HAP-1 (cell line): Measurements from ENCODE around the gene DNAH17.

ENCODE experiments used
- DNase-seq, 2 experiments: peaks; one replicate each; pipeline ENCODE4 v3.0.0-alpha.2; 2016 to 2020; ENCODE audit warnings: low spot score in 2 of 2
- H3K27me3 ChIP-seq: fragments of 250-450 bp; sonication (Bioruptor Pico); 2 replicates; pipeline ENCODE4 v1.5.1; 2020; ENCODE audit warnings: low read depth, mild to moderate bottlenecking, moderate library complexity
- H3K36me3 ChIP-seq: fragments of 250-450 bp; sonication (Bioruptor Pico); replicated peaks from 2 replicates; pipeline ENCODE4 v1.5.1; 2020; ENCODE audit warnings: mild to moderate bottlenecking
- H3K4me1 ChIP-seq: fragments of 250-450 bp; sonication (Bioruptor Pico); 2 replicates; pipeline ENCODE4 v1.5.1; 2020; ENCODE audit warnings: mild to moderate bottlenecking
- H3K4me3 ChIP-seq: fragments of 250-450 bp; sonication (Bioruptor Pico); 2 replicates; pipeline ENCODE4 v1.5.1; 2020; ENCODE audit warnings: mild to moderate bottlenecking, moderate library complexity
- H3K9me3 ChIP-seq: fragments of 250-450 bp; sonication (Bioruptor Pico); 2 replicates; pipeline ENCODE4 v1.5.1; 2020; ENCODE audit warnings: mild to moderate bottlenecking, moderate library complexity
- in situ Hi-C: fragments of 300-500 bp; cut with MboI; formaldehyde crosslinking; loops from 3 replicates; pipeline ENCODE4 v1.14.3; 2020; ENCODE audit warnings: low sequenced_read_pairs, inconsistent platforms, mixed read lengths

DNAH17 gene

DNA sequence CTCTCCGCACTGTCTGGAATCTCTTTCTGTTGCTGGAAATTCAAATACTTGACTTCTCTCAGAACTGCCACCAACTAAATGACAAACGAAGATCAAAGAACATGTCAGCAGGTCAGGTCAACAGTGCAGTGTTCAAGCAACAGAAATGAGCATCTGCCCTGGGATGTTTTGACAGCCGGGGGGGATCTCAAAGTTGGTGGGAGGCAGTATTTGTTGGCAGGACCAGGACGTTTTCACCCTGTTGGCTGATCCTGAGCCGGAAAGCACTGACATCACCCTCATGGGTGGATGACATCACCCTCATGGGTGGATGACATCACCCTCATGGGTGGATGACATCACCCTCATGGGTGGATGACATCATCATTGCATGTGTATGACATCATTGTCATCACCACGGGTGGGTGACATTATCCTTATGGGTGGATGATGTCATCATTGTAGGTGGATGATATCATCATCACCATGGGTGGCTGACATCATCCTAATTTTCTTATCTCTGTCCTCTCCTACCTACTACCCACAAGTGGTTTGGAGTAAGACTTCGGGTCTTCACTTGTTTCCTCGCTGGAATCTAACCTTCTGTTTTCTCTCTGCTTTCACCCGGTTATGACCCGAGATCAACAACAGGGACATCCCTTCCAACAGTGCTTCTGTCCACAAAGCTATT lies 18.9 kb downstream of the DNAH17 start:
- Histone ChIP-seq H3K27me3 (peaks cover 2% of the 10 kb centered on the region; the same call in 1 of the 2 replicates), H3K36me3 (no peaks in the 10 kb centered on the region), H3K9me3 (no peaks in the 10 kb centered on the region), H3K4me3 (no peak overlapping the region), H3K4me1 (no peaks in the 10 kb centered on the region)
- in situ Hi-C loops, result no loop called here
- no peak for DNase-seq

DNA sequence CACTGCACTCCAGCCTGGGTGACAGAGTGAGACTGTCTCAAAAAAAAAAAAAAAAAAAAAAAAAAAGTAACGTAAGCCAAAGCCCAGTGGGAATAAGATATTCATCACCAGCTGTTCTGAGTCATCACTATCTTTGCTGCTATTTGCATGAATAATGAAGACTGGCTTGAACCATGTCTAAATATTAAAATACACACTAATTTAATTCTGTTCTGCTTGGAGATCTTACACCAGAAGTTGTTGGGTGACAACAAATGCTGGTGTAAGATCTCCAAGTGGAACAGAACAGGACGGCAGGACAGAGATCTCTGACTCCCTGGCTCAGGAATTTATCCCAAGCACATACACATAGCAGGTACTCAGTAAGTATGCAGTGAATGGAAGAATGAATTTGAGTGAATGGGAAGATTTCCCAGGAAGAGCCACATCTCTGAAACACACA lies 19.6 kb downstream of the DNAH17 start:
- peaks cover 2% of the 10 kb centered on the region; the same call in 1 of the 2 replicates for H3K27me3 ChIP-seq
- no peak overlapping the region for H3K4me3 ChIP-seq
- in situ Hi-C loops, result no loop called here
- H3K36me3 ChIP-seq, result no peaks in the 10 kb centered on the region
- no peaks in the 10 kb centered on the region for H3K9me3 ChIP-seq
- no peak for DNase-seq
- no peaks in the 10 kb centered on the region for H3K4me1 ChIP-seq

DNA sequence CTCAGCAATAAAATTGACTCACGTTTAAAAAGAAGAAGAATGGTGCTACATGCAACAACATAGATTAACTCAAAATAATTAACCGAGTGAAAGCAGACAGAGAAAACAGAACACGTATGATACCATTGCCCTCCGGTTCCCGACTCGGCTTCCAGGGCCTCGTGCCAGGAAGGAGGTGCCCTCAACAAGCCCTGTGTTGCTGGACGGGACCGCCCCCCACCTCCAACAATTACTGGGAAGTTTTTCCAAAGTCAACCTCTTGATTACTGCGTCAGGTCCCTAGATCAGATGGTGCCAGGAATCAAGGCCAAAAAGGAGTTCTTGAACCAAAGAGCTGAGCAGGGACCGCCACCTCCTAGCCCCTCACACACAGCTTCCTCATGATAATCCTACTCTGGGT lies 20.4 kb downstream of the DNAH17 start:
- no peaks in the 10 kb centered on the region for H3K9me3 ChIP-seq
- no peaks in the 10 kb centered on the region for H3K36me3 ChIP-seq
- in situ Hi-C loops, result no loop called here
- no peak for DNase-seq
- H3K4me1 ChIP-seq, result no peaks in the 10 kb centered on the region
- no peak overlapping the region for H3K4me3 ChIP-seq
- H3K27me3 ChIP-seq, result 0 out of 2 replicates have a peak, but pooled peaks cover 2% of the 10 kb centered on the region

DNA sequence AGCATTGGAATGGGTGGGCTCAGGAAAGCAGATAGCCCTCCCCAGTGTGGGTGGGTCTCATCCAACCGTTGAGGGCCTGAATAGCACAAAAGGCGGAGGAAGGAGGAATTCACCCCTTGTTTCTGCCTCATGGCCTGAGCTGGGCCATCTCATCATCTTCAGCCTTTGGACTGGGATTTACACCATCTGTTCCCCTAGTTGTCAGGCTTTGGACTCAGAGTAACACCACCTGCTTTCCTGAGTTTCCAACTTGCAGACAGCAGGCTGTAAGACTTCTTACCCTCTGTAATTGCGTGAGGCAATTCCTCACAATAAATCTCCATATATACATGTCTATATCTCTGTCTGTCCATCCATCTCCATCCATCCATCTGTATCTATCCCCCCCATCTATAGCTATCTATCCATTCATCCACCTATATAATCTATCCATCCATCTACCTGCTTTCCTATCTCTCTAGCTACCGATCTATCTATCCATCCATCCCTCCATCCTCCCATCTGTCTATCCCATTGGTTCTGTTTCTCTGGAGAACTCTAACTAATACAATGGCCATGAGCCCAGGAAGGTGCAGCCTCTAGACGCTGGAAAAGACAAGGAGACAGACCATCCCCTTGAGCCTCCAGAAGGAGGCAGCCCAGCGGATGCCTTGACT lies 21.3 kb downstream of the DNAH17 start:
- H3K4me3 ChIP-seq, result no peak overlapping the region
- no peaks in the 10 kb centered on the region for H3K4me1 ChIP-seq
- no peaks in the 10 kb centered on the region for H3K36me3 ChIP-seq
- no peaks in the 10 kb centered on the region for H3K9me3 ChIP-seq
- H3K27me3 ChIP-seq, result 0 out of 2 replicates have a peak, but pooled peaks cover 2% of the 10 kb centered on the region
- DNase-seq, result no peak
- in situ Hi-C loops, result no loop called here

DNA sequence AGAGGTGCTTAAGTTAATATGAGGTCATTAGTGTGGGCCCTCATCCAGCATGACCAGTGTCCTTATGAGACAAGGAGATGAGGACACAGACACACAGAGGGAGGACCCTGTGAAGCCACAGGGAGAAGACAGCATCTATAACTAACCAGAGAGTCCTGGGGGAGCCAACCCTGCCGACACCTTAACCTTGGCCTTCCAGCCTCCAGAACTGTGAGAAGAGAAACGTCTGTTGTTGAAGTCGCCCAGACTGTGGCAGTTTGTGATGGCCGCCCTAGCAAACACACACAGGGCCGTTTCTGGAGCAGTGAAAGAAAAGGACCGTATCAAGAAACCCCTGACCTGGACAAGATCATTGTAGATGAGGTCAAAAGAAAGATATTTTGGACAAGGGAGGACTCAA lies 26.7 kb downstream of the DNAH17 start:
- H3K4me1 ChIP-seq, result no peaks in the 10 kb centered on the region
- H3K36me3 ChIP-seq, result no peaks in the 10 kb centered on the region
- in situ Hi-C loops, result no loop called here
- H3K9me3 ChIP-seq, result no peaks in the 10 kb centered on the region
- no peak overlapping the region for H3K4me3 ChIP-seq
- no peaks in the 10 kb centered on the region for H3K27me3 ChIP-seq
- no peak for DNase-seq

DNA sequence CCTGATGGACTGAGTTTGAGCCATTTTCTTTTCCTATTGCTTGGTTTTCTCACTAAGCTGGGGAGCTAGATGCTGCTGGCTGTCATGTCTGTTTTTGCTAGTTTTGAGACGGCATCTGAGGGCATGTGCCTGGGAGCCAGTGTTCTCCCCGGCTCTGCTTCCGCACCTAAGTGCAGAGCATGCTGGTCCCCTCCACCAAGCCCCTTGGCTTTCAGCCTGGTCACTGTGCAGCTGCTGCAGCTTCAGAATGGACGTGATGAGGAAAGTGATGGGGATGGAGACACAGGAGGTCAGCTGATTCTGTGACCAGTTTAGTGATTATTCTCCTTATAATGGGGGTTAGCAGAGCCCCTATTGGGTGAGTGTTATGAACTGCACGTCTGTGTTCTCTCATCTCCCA lies 28.5 kb downstream of the DNAH17 start:
- no peak for DNase-seq
- Histone ChIP-seq H3K9me3 (no peaks in the 10 kb centered on the region), H3K36me3 (no peaks in the 10 kb centered on the region), H3K4me3 (no peak overlapping the region), H3K27me3 (no peaks in the 10 kb centered on the region), H3K4me1 (no peaks in the 10 kb centered on the region)
- in situ Hi-C loops, result no loop called here

DNA sequence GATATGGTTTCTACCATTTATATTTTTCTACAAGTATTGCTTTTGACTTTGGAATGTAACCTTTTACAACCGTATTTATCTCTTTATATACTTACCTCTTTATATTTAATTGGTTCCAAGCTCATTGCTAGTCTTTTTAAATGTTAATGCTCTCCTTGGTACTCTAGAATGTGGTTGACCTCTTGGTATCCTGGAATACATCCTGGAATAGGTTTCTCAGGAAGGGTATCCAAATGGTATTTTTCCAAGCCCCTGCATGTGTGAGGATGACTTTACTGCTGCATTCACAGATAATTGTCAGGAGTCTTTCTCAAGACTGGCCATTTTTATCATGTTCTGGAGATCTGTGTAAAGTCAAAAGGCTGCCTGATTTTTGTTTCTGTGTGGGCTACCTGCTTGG lies 30.2 kb downstream of the DNAH17 start:
- no peak for DNase-seq
- H3K4me3 ChIP-seq, result no peak overlapping the region
- in situ Hi-C loops, result no loop called here
- H3K9me3 ChIP-seq, result no peaks in the 10 kb centered on the region
- no peaks in the 10 kb centered on the region for H3K36me3 ChIP-seq
- H3K4me1 ChIP-seq, result no peaks in the 10 kb centered on the region
- no peaks in the 10 kb centered on the region for H3K27me3 ChIP-seq

DNA sequence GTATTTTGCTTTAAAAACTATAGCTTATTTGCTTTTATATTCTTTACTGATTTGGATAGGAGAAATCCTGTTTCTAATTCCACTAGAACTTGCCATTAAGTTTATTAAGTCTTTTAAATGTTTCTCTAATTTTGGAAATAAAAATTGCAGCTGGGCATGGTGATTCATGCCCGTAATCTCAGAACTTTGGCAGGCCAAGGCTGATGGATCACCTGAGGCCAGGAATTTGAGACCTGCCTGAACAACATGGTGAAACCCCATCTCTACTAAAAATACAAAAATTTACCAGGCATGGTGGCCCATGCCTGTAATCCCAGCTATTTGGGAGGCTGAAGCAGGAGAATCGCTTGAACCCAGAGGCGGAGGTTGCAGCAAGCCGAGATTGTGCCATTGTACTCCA lies 30.7 kb downstream of the DNAH17 start:
- Histone ChIP-seq H3K4me1 (no peaks in the 10 kb centered on the region), H3K4me3 (no peak overlapping the region), H3K27me3 (no peaks in the 10 kb centered on the region), H3K36me3 (no peaks in the 10 kb centered on the region), H3K9me3 (no peaks in the 10 kb centered on the region)
- in situ Hi-C loops, result no loop called here
- no peak for DNase-seq

DNA sequence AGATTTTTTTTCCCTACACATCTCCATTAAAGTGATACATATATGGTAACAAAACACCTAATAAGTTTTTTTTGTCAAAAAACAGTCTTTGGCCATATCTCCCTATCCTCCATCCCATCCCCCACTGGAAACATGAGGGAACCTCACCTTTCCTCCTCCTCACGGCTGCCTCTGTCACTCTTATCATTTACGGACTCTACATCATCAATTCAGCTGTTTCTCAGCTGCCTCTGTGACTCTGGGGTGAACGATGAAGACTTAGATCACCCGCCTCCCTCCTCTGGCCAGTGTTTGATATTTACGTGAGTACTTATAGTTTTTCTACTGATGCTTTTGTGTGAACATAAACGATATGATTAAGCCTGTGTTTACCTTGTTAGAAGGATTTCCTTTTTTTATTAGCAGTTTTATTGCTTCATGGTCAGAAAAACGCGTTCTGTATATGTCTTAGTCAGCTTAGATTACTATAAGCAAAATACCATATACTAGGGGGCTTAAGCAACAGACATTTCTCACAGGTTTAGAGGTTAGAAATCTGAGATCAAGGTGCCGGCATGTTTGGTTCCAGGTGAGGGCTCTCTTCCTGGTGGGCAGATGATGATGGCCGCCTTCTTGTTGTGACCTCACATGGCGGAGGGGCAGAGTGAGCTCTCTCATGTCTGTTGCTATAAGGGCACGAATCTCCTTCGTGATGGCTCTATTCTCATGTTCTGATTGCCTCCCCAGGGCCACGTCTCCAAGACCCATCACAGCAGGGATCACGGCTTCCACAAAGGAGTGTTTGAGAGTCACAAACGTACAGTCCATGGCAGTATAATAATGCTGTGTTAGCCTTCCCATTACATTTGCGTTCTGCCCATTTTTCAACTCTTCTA lies 32.1 kb downstream of the DNAH17 start:
- no peak for DNase-seq
- no peaks in the 10 kb centered on the region for H3K9me3 ChIP-seq
- no peak overlapping the region for H3K4me3 ChIP-seq
- H3K4me1 ChIP-seq, result no peaks in the 10 kb centered on the region
- in situ Hi-C loops, result no loop called here
- no peaks in the 10 kb centered on the region for H3K27me3 ChIP-seq
- H3K36me3 ChIP-seq, result no peaks in the 10 kb centered on the region

DNA sequence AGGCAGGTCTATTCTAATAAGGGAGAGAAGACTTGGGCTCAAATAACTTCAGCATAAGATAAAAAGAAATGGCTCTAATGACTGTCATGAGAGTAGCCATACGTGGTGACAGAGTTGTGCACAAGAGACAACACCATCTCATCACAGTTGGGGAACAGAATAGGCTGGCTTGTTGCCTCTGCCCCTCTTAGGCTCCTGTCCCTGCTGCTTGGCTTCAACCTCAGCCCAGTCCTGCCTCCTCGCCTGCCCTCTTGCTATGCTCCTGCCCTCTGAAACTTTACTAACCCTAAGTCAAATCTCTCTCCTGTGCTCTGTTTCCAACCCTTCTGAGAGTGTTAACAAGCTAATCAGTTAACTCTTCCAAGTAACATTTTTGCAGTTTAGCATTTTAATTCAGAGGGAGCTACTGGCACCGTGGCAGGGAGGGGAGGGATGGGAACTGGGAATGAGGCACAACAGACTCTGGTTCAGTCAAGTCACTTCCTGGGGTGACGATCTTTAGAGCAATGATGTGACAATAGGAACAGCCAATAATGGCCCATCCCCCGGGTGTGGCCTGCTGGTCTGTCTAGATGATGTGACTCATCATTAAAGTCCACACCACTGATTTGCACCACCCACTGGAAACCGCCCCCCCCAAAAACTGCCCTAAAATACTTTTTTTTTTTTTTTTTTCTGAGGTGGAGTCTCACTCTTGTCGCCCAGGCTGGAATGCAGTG lies 35.5 kb downstream of the DNAH17 start:
- H3K36me3 ChIP-seq, result no peaks in the 10 kb centered on the region
- no peak for DNase-seq
- no peaks in the 10 kb centered on the region for H3K27me3 ChIP-seq
- no peak overlapping the region for H3K4me3 ChIP-seq
- no peaks in the 10 kb centered on the region for H3K9me3 ChIP-seq
- no peaks in the 10 kb centered on the region for H3K4me1 ChIP-seq
- in situ Hi-C loops, result no loop called here

DNA sequence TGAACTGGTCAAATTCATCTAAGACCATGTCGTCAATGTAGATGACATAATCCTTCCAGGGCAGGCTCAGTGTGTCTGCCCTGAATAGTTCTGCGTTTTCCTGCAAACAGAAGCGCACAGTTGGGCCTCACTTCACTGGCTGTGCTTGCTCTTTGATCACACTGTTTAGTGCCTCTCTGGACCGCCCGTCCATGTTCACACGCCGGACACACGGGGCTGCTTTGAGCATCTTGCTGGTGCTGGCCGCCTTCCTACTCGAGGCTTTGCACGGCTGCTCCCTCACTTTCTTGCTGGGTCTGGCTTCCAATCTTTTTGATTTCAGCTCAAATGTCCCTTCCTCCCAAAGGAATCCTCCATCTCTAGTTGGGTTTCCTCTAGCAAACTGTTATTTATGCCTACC lies 37.4 kb downstream of the DNAH17 start:
- in situ Hi-C loops, result no loop called here
- no peak for DNase-seq
- no peaks in the 10 kb centered on the region for H3K9me3 ChIP-seq
- no peak overlapping the region for H3K4me3 ChIP-seq
- no peaks in the 10 kb centered on the region for H3K36me3 ChIP-seq
- H3K27me3 ChIP-seq, result no peaks in the 10 kb centered on the region
- no peaks in the 10 kb centered on the region for H3K4me1 ChIP-seq

DNA sequence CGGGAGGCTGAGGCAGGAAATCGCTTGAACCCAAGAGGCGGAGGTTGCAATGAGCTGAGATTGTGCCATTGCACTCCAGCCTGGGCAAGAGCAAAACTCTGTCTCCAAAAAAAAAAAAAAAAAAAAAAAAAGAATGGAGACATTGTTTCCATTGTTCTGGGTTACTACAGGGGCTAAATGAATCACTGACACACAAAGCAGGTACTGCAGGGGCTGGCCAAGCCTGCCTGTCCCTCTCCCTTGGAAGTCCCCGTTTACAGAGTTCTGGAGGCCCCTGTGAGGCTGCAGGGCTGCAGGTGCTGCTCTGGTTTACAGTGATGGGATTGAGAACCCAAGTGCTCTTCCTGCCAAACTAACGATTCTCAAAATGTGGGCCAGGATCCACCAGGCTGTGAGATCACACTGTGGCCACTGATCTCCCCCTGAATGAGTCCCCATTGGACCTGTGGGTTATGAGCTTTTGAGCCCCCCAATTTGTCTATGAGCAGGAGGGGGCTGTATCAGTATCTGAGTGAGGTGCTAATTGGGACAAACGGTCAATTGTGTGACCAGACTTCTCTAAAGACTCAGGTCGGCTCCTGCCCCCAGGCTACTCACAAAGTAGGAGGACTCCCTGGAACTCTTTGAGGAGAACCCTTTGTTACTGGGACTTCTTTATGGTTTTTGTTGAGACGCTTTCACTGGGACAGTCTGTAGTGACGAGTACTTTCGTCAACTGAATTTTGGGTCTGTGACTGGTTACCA lies 39.0 kb downstream of the DNAH17 start:
- no peaks in the 10 kb centered on the region for H3K27me3 ChIP-seq
- no peak for DNase-seq
- no peaks in the 10 kb centered on the region for H3K9me3 ChIP-seq
- in situ Hi-C loops, result no loop called here
- H3K36me3 ChIP-seq, result no peaks in the 10 kb centered on the region
- no peaks in the 10 kb centered on the region for H3K4me1 ChIP-seq
- H3K4me3 ChIP-seq, result no peak overlapping the region

DNA sequence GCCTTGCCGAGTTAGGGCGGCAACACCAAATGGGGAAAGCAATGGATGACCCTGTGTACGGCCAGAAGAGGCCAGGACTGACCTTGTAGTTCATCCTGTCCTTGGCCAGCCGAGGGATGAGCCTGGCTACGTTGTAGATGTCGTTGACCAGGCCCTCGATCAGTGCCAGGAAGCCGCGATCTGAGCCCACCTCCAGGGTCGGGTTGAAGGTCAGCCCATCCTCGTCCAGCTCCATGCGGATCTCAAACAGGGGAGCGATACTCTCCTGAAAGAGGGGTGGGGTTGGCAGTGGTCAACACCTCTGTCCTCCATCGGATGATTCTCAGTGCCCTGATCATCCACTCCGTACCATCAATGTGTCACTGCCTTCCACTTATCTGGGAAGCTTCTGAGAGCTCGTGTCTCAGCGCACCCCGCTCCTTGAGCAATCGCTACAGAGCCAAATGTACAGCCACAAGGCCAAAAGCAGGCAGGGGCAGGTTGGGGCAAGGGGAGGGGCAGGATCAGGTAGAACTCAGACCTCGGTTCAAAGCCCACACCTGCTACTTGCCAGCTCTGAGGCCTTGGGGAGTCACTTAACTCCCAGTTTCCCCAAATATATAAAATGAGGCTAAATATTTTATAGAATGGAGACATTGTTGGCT lies 39.9 kb downstream of the DNAH17 start:
- Histone ChIP-seq H3K27me3 (no peaks in the 10 kb centered on the region), H3K36me3 (no peaks in the 10 kb centered on the region), H3K9me3 (no peaks in the 10 kb centered on the region), H3K4me3 (no peak overlapping the region), H3K4me1 (no peaks in the 10 kb centered on the region)
- in situ Hi-C loops, result no loop called here
- no peak for DNase-seq
